Measurements from ENCODE around the gene VPS13D.

- no peak for TF ChIP-seq POLR2A (IDR thresholded peaks at IDR 0.05; ENCODE audit: borderline replicate concordance, extremely low read depth, insufficient read depth, insufficient read length)
- TF ChIP-seq CTCF (IDR thresholded peaks at IDR 0.05 in 2 of 3, conservative IDR thresholded peaks at IDR 0.05 in 1 of 3; ENCODE audit: borderline replicate concordance in 1 of 3, insufficient read depth in 1 of 3, low read depth in 2 of 3, low read length in 2 of 3), result no peak
- TF ChIP-seq EZH2 (IDR thresholded peaks at IDR 0.05), result no peak
- no peak for TF ChIP-seq POLR2AphosphoS5 (IDR thresholded peaks at IDR 0.05; ENCODE audit: low read depth, low read length)
- no peak for TF ChIP-seq ATF3 (IDR thresholded peaks at IDR 0.05)
Measured at GRCh38 chr1:12441414-12442105, 211.7 kb downstream of the VPS13D start.

All from HCT116 (cell line).